Activated B cell treated with CpG ODN at 0.5 μM for 24 hours (primary cell): ENCODE data around the gene EML1. TPM values are rescaled to one million over a fixed set of nuclear protein-coding genes. Genes with fewer than 3 reads are reported as not detected.
A peak's percentile ranks its signal among the peaks of the same experiment; 100 is the strongest.

Experiments used
- ATAC-seq: fragments of 200-7000 bp; cut with Tn5 transposase; one replicate; pipeline ENCODE4 v1.10.0; 2021; ENCODE audit warnings: low read depth, mild to moderate bottlenecking, moderate library complexity
- CTCF ChIA-PET: fragments of 350-600 bp; sonication (Branson Sonifier 250); formaldehyde crosslinking; loops from one replicate; lab custom pipeline; 2021; ENCODE audit warnings: antibody characterized with exemption; lab: Charles Lee
- POLR2A ChIA-PET: fragments of 350-600 bp; sonication (Branson Sonifier 250); formaldehyde crosslinking; loops from one replicate; lab custom pipeline; 2021; ENCODE audit warnings: antibody characterized with exemption; lab: Charles Lee
- DNase-seq: peaks from one replicate; pipeline ENCODE4 v3.0.0; 2022
- H3K27ac Mint-ChIP-seq: one replicate; pipeline ENCODE4 v1.8.0; 2020; ENCODE audit warnings: mixed read lengths
- H3K27me3 Mint-ChIP-seq: one replicate; pipeline ENCODE4 v1.8.0; 2021; ENCODE audit warnings: mixed read lengths
- H3K36me3 Mint-ChIP-seq: one replicate; pipeline ENCODE4 v1.8.0; 2021; ENCODE audit warnings: low read depth, mixed read lengths
- H3K4me1 Mint-ChIP-seq: one replicate; pipeline ENCODE4 v1.8.0; 2021; ENCODE audit warnings: mixed read lengths
- H3K4me3 Mint-ChIP-seq: one replicate; pipeline ENCODE4 v1.8.0; 2020; ENCODE audit warnings: mild to moderate bottlenecking, mixed read lengths
- H3K9me3 Mint-ChIP-seq: one replicate; pipeline ENCODE4 v1.8.0; 2020; ENCODE audit warnings: mixed read lengths
- intact Hi-C: fragments of 100-400 bp; cut with micrococcal nuclease; formaldehyde crosslinking; loops from one replicate; pipeline ENCODE4 v1.15.1; 2024
- total RNA-seq: library from RNA; stranded (reverse); gene quantifications from 2 replicates; pipeline ENCODE4 v1.2.3, GENCODE V29; 2022
- TF ChIP-seq, protein P1 (sequence below): fragments of 200-600 bp; IDR thresholded peaks from one replicate; pipeline ENCODE4 v1.8.0; 2022; ENCODE audit warnings: antibody characterized with exemption, mild to moderate bottlenecking

EML1 gene
- total RNA-seq, 1 donor from 2014 or later: not detected

DNA sequence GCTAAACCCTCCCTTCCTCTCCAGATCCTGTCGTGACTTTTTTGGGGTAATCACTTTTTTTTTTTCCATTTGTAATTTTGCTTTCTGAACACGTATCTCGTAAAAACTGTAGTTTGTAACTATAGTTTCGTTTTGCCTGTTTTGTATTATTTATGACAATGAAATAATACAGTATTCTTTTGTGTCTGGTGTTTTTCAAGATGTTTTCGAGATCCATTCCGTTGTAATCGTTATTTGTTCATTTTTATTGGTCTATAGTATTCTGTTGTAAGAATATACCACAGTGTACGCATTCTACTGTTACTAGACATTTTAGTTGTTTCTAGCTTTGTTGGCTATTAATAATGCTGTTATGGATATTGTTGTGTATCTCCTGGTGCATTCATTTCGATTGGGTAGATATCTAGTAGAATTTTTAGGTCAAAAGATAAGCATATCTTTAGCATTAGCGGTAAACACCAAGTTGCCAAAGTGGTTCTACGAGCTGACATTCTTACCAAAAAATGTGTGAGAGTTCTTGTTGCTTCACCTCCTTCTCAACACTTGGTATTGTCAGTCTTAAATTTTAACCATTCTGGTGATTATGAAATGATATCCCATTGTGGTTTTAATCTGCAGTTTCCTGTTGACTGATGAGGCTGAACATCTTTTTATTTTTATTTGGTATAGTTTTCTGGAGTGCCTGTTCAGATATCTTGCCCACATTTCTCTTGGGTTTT, 179.7 kb downstream of the EML1 start:
- Mint-ChIP-seq H3K4me3 (peak overlapping the region; percentile 85), H3K9me3 (no peaks in the 10 kb centered on the region), H3K27me3 (peaks cover 42% of the 10 kb centered on the region), H3K36me3 (no peaks in the 10 kb centered on the region), H3K27ac (no peak overlapping the region), H3K4me1 (peaks cover 12% of the 10 kb centered on the region)
- DNase-seq: no peak
- POLR2A ChIA-PET: no interaction called here
- CTCF ChIA-PET: interaction anchor here (1.0 kb wide), 1 partner anchor 10 kb away, joined by 4 read pairs; no protein-coding TSS in a partner anchor
- ATAC-seq: no peak
- TF ChIP-seq, protein P1, sequence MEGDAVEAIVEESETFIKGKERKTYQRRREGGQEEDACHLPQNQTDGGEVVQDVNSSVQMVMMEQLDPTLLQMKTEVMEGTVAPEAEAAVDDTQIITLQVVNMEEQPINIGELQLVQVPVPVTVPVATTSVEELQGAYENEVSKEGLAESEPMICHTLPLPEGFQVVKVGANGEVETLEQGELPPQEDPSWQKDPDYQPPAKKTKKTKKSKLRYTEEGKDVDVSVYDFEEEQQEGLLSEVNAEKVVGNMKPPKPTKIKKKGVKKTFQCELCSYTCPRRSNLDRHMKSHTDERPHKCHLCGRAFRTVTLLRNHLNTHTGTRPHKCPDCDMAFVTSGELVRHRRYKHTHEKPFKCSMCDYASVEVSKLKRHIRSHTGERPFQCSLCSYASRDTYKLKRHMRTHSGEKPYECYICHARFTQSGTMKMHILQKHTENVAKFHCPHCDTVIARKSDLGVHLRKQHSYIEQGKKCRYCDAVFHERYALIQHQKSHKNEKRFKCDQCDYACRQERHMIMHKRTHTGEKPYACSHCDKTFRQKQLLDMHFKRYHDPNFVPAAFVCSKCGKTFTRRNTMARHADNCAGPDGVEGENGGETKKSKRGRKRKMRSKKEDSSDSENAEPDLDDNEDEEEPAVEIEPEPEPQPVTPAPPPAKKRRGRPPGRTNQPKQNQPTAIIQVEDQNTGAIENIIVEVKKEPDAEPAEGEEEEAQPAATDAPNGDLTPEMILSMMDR: no peak
- intact Hi-C loops: loop anchor here (5.0 kb wide), 1 partner anchor 291 kb away; the partner anchor contains the start of gene CYP46A1

DNA sequence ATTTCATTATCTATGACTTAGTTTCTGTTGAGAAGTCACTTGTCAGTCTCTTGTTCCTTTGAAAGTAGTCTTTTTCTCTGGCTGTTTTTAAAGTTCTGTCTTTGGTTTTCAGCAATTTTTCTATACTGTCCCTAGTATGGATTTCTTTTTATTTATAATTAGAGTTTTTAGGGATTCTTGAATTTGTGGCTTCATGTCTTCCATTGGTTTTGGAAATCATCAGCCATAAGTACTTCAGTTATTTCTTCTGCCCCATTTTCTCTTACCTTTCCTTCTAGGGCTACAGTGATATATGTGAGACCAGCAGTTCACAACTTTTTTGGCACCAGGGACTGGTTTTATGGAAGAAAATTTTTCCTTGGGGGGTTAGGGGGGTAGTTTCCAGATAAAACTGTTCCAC, 182.0 kb downstream of the EML1 start:
- ChIA-PET POLR2A (no interaction called here), CTCF (no interaction called here)
- no peaks in the 10 kb centered on the region for H3K36me3 Mint-ChIP-seq
- DNase-seq (no peak), ATAC-seq (no peak)
- H3K4me3 Mint-ChIP-seq: no peak overlapping the region
- TF ChIP-seq, protein P1: no peak
- no peaks in the 10 kb centered on the region for H3K9me3 Mint-ChIP-seq
- H3K27ac Mint-ChIP-seq: no peak overlapping the region
- peaks cover 22% of the 10 kb centered on the region for H3K27me3 Mint-ChIP-seq
- peaks cover 12% of the 10 kb centered on the region for H3K4me1 Mint-ChIP-seq
- intact Hi-C loops: no loop called here

GRCh38 chr14:99976021-99976420, 182.8 kb downstream of the EML1 start:
- H3K36me3 Mint-ChIP-seq: no peaks in the 10 kb centered on the region
- DNase-seq (no peak), ATAC-seq (no peak)
- TF ChIP-seq, protein P1: no peak
- H3K9me3 Mint-ChIP-seq: no peaks in the 10 kb centered on the region
- ChIA-PET POLR2A (no interaction called here), CTCF (no interaction called here)
- intact Hi-C loops: no loop called here
- H3K4me1 Mint-ChIP-seq: peaks cover 9% of the 10 kb centered on the region
- H3K27me3 Mint-ChIP-seq: peaks cover 18% of the 10 kb centered on the region
- no peak overlapping the region for H3K4me3 Mint-ChIP-seq
- no peak overlapping the region for H3K27ac Mint-ChIP-seq

DNA sequence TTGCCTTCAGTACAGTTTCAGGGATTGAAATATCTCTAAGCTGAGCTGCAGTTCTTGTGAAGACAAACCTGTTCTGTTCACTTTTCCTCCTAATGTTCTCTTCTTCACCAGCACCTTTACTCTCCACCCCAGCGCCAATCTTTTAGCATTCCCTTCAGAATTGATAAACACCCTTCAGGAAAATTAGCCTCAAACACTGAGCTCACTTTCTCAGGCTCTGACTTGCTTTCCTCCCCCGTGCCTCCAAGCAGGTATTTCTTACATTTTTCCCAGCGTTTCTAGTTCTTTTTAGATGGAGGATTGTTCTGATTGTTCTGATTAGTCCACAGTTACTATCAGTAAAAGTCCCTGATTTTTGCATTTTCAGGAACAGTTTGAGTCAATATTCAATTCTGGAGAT, 183.5 kb downstream of the EML1 start:
- TF ChIP-seq, protein P1: no peak
- Mint-ChIP-seq H3K9me3 (no peaks in the 10 kb centered on the region), H3K27ac (no peak overlapping the region), H3K4me1 (peaks cover 9% of the 10 kb centered on the region), H3K27me3 (peaks cover 18% of the 10 kb centered on the region), H3K36me3 (no peaks in the 10 kb centered on the region), H3K4me3 (no peak overlapping the region)
- intact Hi-C loops: no loop called here
- ATAC-seq (no peak), DNase-seq (no peak)
- POLR2A ChIA-PET: no interaction called here
- CTCF ChIA-PET: no interaction called here

- intact Hi-C loops: loop anchor here (5.0 to 10.0 kb wide), 2 partner anchors 307 to 1685 kb away; no protein-coding TSS in a partner anchor
- no peak overlapping the region for H3K4me3 Mint-ChIP-seq
Measured at GRCh38 chr14:99980299-99980698, 187.1 kb downstream of the EML1 start.

More at GRCh38 chr14:99980299-99980698, 187.1 kb downstream of the EML1 start:
- ATAC-seq (no peak), DNase-seq (no peak)
- no peaks in the 10 kb centered on the region for H3K4me1 Mint-ChIP-seq
- H3K27me3 Mint-ChIP-seq: peaks cover 4% of the 10 kb centered on the region
- no peaks in the 10 kb centered on the region for H3K9me3 Mint-ChIP-seq
- H3K27ac Mint-ChIP-seq: no peak overlapping the region
- POLR2A ChIA-PET: no interaction called here
- H3K36me3 Mint-ChIP-seq: no peaks in the 10 kb centered on the region
- CTCF ChIA-PET: interaction anchor here (5.1 kb wide), 1 partner anchor 128 kb away, joined by 49 read pairs; no protein-coding TSS in a partner anchor
- TF ChIP-seq, protein P1: no peak
